ENCODE data around the gene CEPT1. TPM values are rescaled to one million over a fixed set of nuclear protein-coding genes. Genes with fewer than 3 reads are reported as not detected.
A peak's percentile ranks its signal among the peaks of the same experiment; 100 is the strongest.

The CEPT1 gene
- total and polyA plus RNA-seq, 3 experiments from 2014 or later, result 23.4 to 41.3 (median 38.9) TPM

DNA sequence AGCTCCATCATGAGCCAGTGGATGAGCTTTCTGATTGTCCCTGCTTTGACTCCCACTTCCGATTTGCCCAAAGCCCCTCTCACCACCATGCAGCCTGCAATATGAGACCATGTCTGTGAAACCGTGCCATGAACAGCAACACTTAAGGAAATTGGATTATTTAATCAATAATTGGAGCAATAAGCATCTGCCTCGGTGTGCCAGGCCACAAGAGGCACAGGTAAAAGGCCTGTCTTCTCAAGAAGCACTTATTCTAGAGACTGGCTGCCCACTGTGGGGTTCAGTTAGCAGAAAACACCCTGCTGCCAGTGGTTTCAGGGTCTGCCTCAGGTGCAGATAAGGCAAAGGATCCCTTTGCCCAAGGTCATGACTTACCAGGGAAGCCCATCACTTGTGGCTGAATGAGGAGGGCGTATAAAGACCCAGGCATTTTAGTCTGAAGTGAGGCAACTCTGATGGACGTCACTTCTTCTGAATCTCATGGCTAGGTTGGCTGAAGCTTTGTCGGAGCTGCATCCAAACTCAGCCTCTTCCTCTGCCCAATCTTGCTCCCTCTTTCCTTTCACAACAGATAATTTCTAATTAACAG is 80.4 kb downstream of the CEPT1 start:
- CTCF ChIA-PET, result interaction anchor here (0.9 to 10.7 kb wide), 8 partner anchors 13 to 180 kb away, joined by 3 to 252 read pairs (median 4); partner anchors contain the start of gene DENND2D
- peaks cover 0 to 10% (median 2%) of the 10 kb centered on the region in 5 donors for H3K9me3 Mint-ChIP-seq
- H3K27ac ChIP-seq (ENCODE audit: low read depth, low read length), result no peak overlapping the region

DNA sequence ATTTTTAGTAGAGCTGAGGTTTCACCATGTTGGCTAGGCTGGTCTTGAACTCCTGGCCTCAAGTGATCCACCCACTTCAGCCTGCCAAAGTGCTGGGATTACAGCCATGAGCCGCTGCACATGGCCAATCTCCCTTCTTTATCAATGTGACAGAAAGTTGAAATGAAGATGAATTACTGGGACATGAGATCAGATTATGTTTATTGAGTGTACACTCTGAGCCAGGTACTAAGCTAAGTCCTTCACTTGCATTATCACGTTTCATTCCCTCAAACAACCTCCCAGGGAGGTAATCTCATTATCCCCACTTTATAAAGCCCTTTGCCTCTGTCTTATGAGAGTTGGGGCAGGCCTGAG is 81.2 kb downstream of the CEPT1 start:
- H3K4me3 ChIP-seq (ENCODE audit: low read length), result peak overlapping the region; percentile 28
- POLR2A ChIA-PET, result interaction anchor here (0.5 to 11.1 kb wide), 5 partner anchors 21 to 227 kb away, joined by 3 to 259 read pairs (median 3); partner anchors contain the start of gene DENND2D
- H3K4me3 Mint-ChIP-seq, result peak overlapping the region; percentile 67 to 92 (median 79)

More for the DNA sequence above, 80.4 kb downstream of the CEPT1 start:
- H3K27me3 Mint-ChIP-seq, result peaks cover 0 to 4% of the 10 kb centered on the region in 2 donors
- no peak for DNase-seq
- Histone ChIP-seq H3K9me3 (ENCODE audit: low read length) (no peaks in the 10 kb centered on the region), H3K4me1 (ENCODE audit: insufficient read depth, low read length) (peaks cover 95% of the 10 kb centered on the region), H3K36me3 (ENCODE audit: insufficient read depth, low read length) (no peaks in the 10 kb centered on the region), H3K27me3 (ENCODE audit: insufficient read depth, low read length, poor library complexity, severe bottlenecking) (no peaks in the 10 kb centered on the region), H3K4me3 (ENCODE audit: low read length) (peak overlapping the region; percentile 35)
- H3K4me3 Mint-ChIP-seq, result peak overlapping the region; percentile 52 to 79 (median 65)
- POLR2A ChIA-PET, result interaction anchor here (0.6 to 11.1 kb wide), 3 partner anchors 20 to 101 kb away, joined by 3 to 259 read pairs (median 5); partner anchors contain the start of gene DENND2D
- H3K36me3 Mint-ChIP-seq, result peaks cover 3 to 4% (median 4%) of the 10 kb centered on the region in 3 donors
- peaks cover 92 to 99% (median 96%) of the 10 kb centered on the region in 3 donors for H3K4me1 Mint-ChIP-seq
- H3K27ac Mint-ChIP-seq, result peak overlapping the region; percentile 86 to 99 (median 97)

DNA sequence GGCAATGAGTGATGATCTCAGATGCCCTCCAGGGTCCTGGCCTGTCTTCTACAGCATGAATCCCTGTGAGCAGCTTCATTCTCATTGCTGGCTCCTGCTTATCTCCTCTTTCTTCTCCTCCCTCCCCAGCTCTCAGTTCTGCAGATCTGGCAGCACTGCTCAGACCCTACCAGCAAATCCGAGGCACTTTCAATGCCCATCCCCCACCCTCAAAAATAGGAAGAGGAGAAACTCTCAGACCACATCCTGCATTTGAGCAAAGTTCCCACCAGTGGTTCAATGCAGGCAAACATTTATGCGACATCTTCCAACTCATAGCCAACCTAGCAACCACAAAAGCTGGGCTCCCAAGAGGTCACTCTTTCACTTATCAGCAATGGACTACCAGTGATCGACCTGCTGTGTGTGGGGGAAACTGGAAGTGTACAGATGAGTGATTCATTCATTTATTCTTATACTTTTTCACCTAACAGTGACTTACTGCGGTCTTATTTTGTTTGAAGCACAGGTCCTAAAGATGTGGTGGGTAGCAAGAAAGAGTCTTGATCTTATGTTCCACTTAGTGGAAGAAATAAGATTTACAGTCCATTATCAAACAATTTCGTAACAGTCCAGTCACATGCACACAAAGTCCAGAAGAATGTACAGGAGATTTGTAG is 81.7 kb downstream of the CEPT1 start:
- H3K4me3 Mint-ChIP-seq, result peak overlapping the region; percentile 67 to 92 (median 79)
- H3K9me3 Mint-ChIP-seq, result peaks cover 0 to 10% (median 0%) of the 10 kb centered on the region in 5 donors
- H3K27me3 Mint-ChIP-seq, result no peaks in the 10 kb centered on the region
- Histone ChIP-seq H3K4me1 (ENCODE audit: insufficient read depth, low read length) (peaks cover 96% of the 10 kb centered on the region), H3K4me3 (ENCODE audit: low read length) (peak overlapping the region; percentile 28), H3K27ac (ENCODE audit: low read depth, low read length) (peak overlapping the region; percentile 7), H3K27me3 (ENCODE audit: insufficient read depth, low read length, poor library complexity, severe bottlenecking) (no peaks in the 10 kb centered on the region), H3K36me3 (ENCODE audit: insufficient read depth, low read length) (no peaks in the 10 kb centered on the region), H3K9me3 (ENCODE audit: low read length) (no peaks in the 10 kb centered on the region)
- peak overlapping the region; percentile 86 to 99 (median 97) for H3K27ac Mint-ChIP-seq
- POLR2A ChIA-PET, result interaction anchor here (0.5 to 11.1 kb wide), 4 partner anchors 22 to 227 kb away, joined by 3 to 259 read pairs (median 4); partner anchors contain the start of gene DENND2D
- peak in 3 of 5 donors; percentile 64 to 82 (median 72) for DNase-seq
- H3K4me1 Mint-ChIP-seq, result peaks cover 92 to 99% (median 96%) of the 10 kb centered on the region in 3 donors
- CTCF ChIA-PET, result interaction anchor here (0.6 to 10.7 kb wide), 11 partner anchors 10 to 440 kb away, joined by 3 to 252 read pairs (median 4); partner anchors contain the start of gene DENND2D
- H3K36me3 Mint-ChIP-seq, result peaks cover 2 to 4% (median 3%) of the 10 kb centered on the region in 3 donors

More for the DNA sequence above, 81.2 kb downstream of the CEPT1 start:
- no peak for DNase-seq
- Mint-ChIP-seq H3K9me3 (peaks cover 0 to 10% (median 0%) of the 10 kb centered on the region in 5 donors), H3K27ac (peak overlapping the region; percentile 86 to 99 (median 97)), H3K27me3 (no peaks in the 10 kb centered on the region), H3K4me1 (peaks cover 92 to 99% (median 96%) of the 10 kb centered on the region in 3 donors), H3K36me3 (peaks cover 2 to 4% (median 3%) of the 10 kb centered on the region in 3 donors)
- Histone ChIP-seq H3K4me1 (ENCODE audit: insufficient read depth, low read length) (peaks cover 96% of the 10 kb centered on the region), H3K36me3 (ENCODE audit: insufficient read depth, low read length) (no peaks in the 10 kb centered on the region), H3K9me3 (ENCODE audit: low read length) (no peaks in the 10 kb centered on the region), H3K27ac (ENCODE audit: low read depth, low read length) (no peak overlapping the region), H3K27me3 (ENCODE audit: insufficient read depth, low read length, poor library complexity, severe bottlenecking) (no peaks in the 10 kb centered on the region)
- CTCF ChIA-PET, result interaction anchor here (0.6 to 10.7 kb wide), 10 partner anchors 11 to 439 kb away, joined by 3 to 252 read pairs (median 4); partner anchors contain the start of gene DENND2D

DNA sequence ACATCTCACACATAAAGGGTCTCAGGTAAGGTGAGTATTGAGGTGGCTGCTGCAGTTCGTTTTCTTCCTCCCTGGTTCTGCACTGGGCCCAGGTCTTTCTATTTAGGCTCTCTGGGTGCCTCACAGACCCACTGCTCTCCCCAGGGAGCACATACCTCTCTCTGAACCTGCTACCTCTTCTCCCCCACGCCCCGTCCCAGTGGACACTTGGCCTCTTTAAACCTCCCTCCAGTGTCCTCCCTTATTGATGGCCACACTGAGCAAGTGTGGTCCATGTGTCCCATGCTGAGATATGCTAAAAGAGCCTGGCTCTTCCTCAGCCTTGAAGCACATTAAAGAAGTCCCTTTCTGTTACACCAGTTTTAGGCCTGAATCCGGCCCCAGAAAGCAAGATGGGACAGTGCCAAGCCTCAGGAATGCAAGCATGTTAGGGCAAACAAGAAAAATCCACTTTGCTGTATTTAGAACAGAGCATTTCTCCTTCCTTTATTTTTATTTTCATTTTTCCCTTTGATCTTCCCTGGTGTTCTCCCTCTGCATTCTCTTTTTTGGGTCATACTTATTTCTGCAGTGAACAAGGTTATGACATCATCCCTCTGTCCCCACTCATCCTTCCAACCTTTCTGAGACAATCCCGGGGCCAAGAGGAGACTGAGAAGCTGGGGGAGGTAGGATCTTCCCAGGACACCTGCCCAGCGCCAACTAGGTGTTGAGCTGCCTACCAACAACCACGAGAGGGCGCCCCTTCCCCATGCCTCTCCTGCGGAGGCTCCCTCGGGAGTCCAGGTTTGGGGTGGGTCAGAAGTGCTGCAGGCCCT is 82.5 kb downstream of the CEPT1 start:
- H3K9me3 Mint-ChIP-seq, result peaks cover 0 to 10% (median 0%) of the 10 kb centered on the region in 5 donors
- H3K4me3 ChIP-seq (ENCODE audit: low read length), result peak overlapping the region; percentile 28
- CTCF ChIA-PET, result interaction anchor here (0.5 to 10.7 kb wide), 17 partner anchors 8 to 525 kb away, joined by 3 to 252 read pairs (median 4); partner anchors contain the start of gene DENND2D
- peak overlapping the region; percentile 67 to 92 (median 79) for H3K4me3 Mint-ChIP-seq
- H3K9me3 ChIP-seq (ENCODE audit: low read length), result no peaks in the 10 kb centered on the region
- H3K27ac Mint-ChIP-seq, result peak overlapping the region; percentile 86 to 99 (median 97)
- peak overlapping the region; percentile 7 for H3K27ac ChIP-seq (ENCODE audit: low read depth, low read length)
- H3K27me3 Mint-ChIP-seq, result no peaks in the 10 kb centered on the region
- POLR2A ChIA-PET, result interaction anchor here (11.1 kb wide), 1 partner anchor 23 kb away, joined by 259 read pairs; the partner anchor contains the start of gene DENND2D
- H3K4me1 ChIP-seq (ENCODE audit: insufficient read depth, low read length), result peaks cover 96% of the 10 kb centered on the region
- H3K4me1 Mint-ChIP-seq, result peaks cover 92 to 99% (median 96%) of the 10 kb centered on the region in 3 donors
- peak; percentile 65 to 80 (median 72) for DNase-seq
- H3K27me3 ChIP-seq (ENCODE audit: insufficient read depth, low read length, poor library complexity, severe bottlenecking), result no peaks in the 10 kb centered on the region
- H3K36me3 Mint-ChIP-seq, result peaks cover 2 to 4% (median 3%) of the 10 kb centered on the region in 3 donors
- H3K36me3 ChIP-seq (ENCODE audit: insufficient read depth, low read length), result no peaks in the 10 kb centered on the region

DNA sequence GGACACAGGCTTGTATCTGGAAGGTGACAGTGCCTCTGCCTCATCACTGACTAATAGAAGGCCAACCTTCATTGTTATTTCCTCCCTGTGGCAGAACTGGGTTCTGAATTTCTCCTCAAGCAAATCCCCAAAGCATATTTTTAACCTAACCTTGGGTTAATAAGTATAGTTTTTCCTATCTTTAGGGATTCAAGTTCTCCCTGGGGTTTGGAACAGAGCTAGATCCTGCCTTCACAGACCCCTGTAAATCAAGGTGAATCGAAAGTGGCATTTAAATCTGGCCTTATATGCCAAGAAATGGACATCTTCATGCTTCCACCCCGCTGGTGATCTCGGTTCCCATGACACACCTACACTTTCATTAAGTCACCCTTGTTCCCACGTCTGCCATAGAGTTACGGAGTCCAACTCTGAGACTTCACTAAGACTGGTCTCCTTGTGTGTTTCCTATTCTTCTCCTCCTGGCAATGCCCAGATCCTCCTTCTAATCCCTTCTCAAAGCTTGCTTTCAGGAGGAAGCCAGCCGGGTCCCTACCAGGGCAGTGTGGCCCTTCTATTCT is 83.2 kb downstream of the CEPT1 start:
- Mint-ChIP-seq H3K27me3 (peaks cover 0 to 2% of the 10 kb centered on the region in 2 donors), H3K9me3 (peaks cover 0 to 6% (median 0%) of the 10 kb centered on the region in 5 donors), H3K27ac (peak overlapping the region; percentile 86 to 99 (median 97)), H3K36me3 (peaks cover 0 to 2% (median 0%) of the 10 kb centered on the region in 3 donors), H3K4me1 (peaks cover 92 to 99% (median 96%) of the 10 kb centered on the region in 3 donors), H3K4me3 (peak overlapping the region; percentile 67 to 92 (median 79))
- no peak overlapping the region for H3K27ac ChIP-seq (ENCODE audit: low read depth, low read length)
- no peaks in the 10 kb centered on the region for H3K36me3 ChIP-seq (ENCODE audit: insufficient read depth, low read length)
- H3K4me1 ChIP-seq (ENCODE audit: insufficient read depth, low read length), result peaks cover 96% of the 10 kb centered on the region
- H3K27me3 ChIP-seq (ENCODE audit: insufficient read depth, low read length, poor library complexity, severe bottlenecking), result no peaks in the 10 kb centered on the region
- no peak for DNase-seq
- ChIA-PET POLR2A (interaction anchor here (0.7 to 11.1 kb wide), 3 partner anchors 8 to 32 kb away, joined by 3 to 259 read pairs (median 3); partner anchors contain the start of gene DENND2D), CTCF (interaction anchor here (0.9 to 10.7 kb wide), 21 partner anchors 9 to 524 kb away, joined by 3 to 252 read pairs (median 4); partner anchors contain the start of gene DENND2D)
- peak overlapping the region; percentile 28 for H3K4me3 ChIP-seq (ENCODE audit: low read length)
- H3K9me3 ChIP-seq (ENCODE audit: low read length), result no peaks in the 10 kb centered on the region

DNA sequence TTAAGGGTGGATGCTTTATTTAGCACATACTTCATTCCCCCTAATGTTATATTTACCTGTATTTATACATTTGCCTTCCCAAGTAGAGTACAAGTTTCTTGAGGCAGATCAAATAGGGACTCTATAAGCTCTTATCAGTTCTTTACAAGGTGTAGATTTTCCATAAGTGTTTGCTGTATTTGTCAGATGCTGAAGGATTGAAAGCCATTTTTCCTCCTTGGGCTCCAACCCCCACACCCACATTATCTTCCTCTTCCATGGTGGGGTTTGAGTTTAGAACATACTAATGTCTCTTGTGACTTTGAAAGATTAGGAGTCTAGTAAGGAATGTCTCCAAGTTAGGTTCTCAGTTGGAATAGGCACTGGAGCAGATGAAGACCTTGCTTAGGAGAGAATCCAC is 85.1 kb downstream of the CEPT1 start:
- H3K4me3 Mint-ChIP-seq, result peak overlapping the region; percentile 66 to 87 (median 79)
- peaks cover 94% of the 10 kb centered on the region for H3K4me1 ChIP-seq (ENCODE audit: insufficient read depth, low read length)
- no peaks in the 10 kb centered on the region for H3K9me3 ChIP-seq (ENCODE audit: low read length)
- H3K27me3 ChIP-seq (ENCODE audit: insufficient read depth, low read length, poor library complexity, severe bottlenecking), result no peaks in the 10 kb centered on the region
- CTCF ChIA-PET, result interaction anchor here (0.8 to 3.1 kb wide), 6 partner anchors 10 to 217 kb away, joined by 3 to 17 read pairs (median 3); no protein-coding TSS in a partner anchor
- no peaks in the 10 kb centered on the region for H3K36me3 ChIP-seq (ENCODE audit: insufficient read depth, low read length)
- DNase-seq, result no peak
- H3K27ac ChIP-seq (ENCODE audit: low read depth, low read length), result no peak overlapping the region
- peaks cover 0 to 2% of the 10 kb centered on the region in 2 donors for H3K27me3 Mint-ChIP-seq
- H3K4me3 ChIP-seq (ENCODE audit: low read length), result peak overlapping the region; percentile 29
- H3K36me3 Mint-ChIP-seq, result no peaks in the 10 kb centered on the region
- peak overlapping the region; percentile 84 to 98 (median 94) for H3K27ac Mint-ChIP-seq
- peaks cover 85 to 93% (median 92%) of the 10 kb centered on the region in 3 donors for H3K4me1 Mint-ChIP-seq
- POLR2A ChIA-PET, result interaction anchor here (0.8 to 1.3 kb wide), 3 partner anchors 9 to 27 kb away, joined by 3 to 4 read pairs (median 3); no protein-coding TSS in a partner anchor
- H3K9me3 Mint-ChIP-seq, result peaks cover 0 to 2% (median 0%) of the 10 kb centered on the region in 5 donors

Data from CD8-positive, alpha-beta memory T cell (primary cell).